NB4 (cell line): ENCODE data around the gene PLA2G4E.

Source experiments
- CTCF ChIP-seq: IDR thresholded peaks from one replicate; pipeline ENCODE4 v1.5.1; 2012; ENCODE audit warnings: low read depth, low read length
- MYC ChIP-seq: IDR thresholded peaks from 2 replicates; pipeline ENCODE4 v1.6.1; 2011; ENCODE audit warnings: low read depth, low read length

DNA sequence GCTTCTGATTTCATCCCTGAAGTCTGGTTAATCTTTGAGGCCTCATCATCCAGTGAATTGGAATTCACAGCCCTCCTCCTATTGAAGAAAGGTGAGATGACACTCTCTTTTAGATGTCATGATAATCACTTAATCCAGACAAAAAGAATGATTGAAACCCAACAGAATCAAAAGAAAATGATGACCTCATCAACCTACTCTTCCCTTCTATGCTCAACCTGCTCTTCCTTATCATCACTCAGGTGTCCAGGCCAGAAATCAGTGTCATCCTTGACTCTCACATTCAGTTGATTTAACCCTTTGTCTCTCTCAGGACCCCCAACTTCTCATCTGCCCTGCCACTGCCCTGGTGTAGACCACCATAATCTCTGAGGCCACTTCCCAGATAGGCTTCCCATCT lies 11.8 kb downstream of the PLA2G4E start:
- TF ChIP-seq CTCF (no peak), MYC (no peak)
